Ramos (cell line): ENCODE data around the gene SYVN1.
"Not testable (repeated sequence)": the region's sequence is repeated elsewhere in the genome, so short reads cannot be mapped to it uniquely, and the experiment has no call there.

ENCODE experiments used
- in situ Hi-C: fragments of 300-500 bp; cut with MboI; formaldehyde crosslinking; loops from one replicate; pipeline ENCODE4 v1.14.3; 2022; ENCODE audit warnings: low sequenced_read_pairs; ENCODE audit not compliant: unreplicated experiment

The SYVN1 gene

GRCh38 chr11:65152122-65152521 is 17.8 kb upstream of the SYVN1 start:
- in situ Hi-C loops, result no loop called here

GRCh38 chr11:65151331-65151899 is 17.1 kb upstream of the SYVN1 start:
- in situ Hi-C loops, result no loop called here

GRCh38 chr11:65150509-65151299 is 16.4 kb upstream of the SYVN1 start:
- in situ Hi-C loops, result no loop called here

GRCh38 chr11:65150131-65150508 is 15.8 kb upstream of the SYVN1 start:
- in situ Hi-C loops, result not testable (repeated sequence)

- in situ Hi-C loops, result loop anchor here (25.0 kb wide), 1 partner anchor 911 kb away; the partner anchor contains the start of genes DNAJC4, FKBP2, NUDT22 and PPP1R14B
Measured at GRCh38 chr11:65148657-65149056, 14.3 kb upstream of the SYVN1 start.

GRCh38 chr11:65147352-65148075 is 13.2 kb upstream of the SYVN1 start:
- in situ Hi-C loops, result loop anchor here (25.0 kb wide), 1 partner anchor 910 kb away; the partner anchor contains the start of genes DNAJC4, FKBP2, NUDT22 and PPP1R14B

- in situ Hi-C loops, result loop anchor here (25.0 kb wide), 1 partner anchor 905 kb away; the partner anchor contains the start of genes DNAJC4, FKBP2, NUDT22 and PPP1R14B
Measured at GRCh38 chr11:65141896-65142494, 7.7 kb upstream of the SYVN1 start.

GRCh38 chr11:65136515-65137096 is 2.3 kb upstream of the SYVN1 start:
- in situ Hi-C loops, result loop anchor here (25.0 kb wide), 1 partner anchor 899 kb away; the partner anchor contains the start of genes DNAJC4, FKBP2, NUDT22 and PPP1R14B

GRCh38 chr11:65135633-65136145 is 1.4 kb upstream of the SYVN1 start:
- in situ Hi-C loops, result loop anchor here (25.0 kb wide), 1 partner anchor 898 kb away; the partner anchor contains the start of genes DNAJC4, FKBP2, NUDT22 and PPP1R14B

GRCh38 chr11:65134952-65135632 is 773 bp upstream of the SYVN1 start:
- in situ Hi-C loops, result loop anchor here (25.0 kb wide), 1 partner anchor 898 kb away; the partner anchor contains the start of genes DNAJC4, FKBP2, NUDT22 and PPP1R14B

GRCh38 chr11:65133724-65134123 is 595 bp downstream of the SYVN1 start:
- in situ Hi-C loops, result loop anchor here (25.0 kb wide), 1 partner anchor 896 kb away; the partner anchor contains the start of genes DNAJC4, FKBP2, NUDT22 and PPP1R14B

- in situ Hi-C loops, result loop anchor here (25.0 kb wide), 1 partner anchor 896 kb away; the partner anchor contains the start of genes DNAJC4, FKBP2, NUDT22 and PPP1R14B
Measured at GRCh38 chr11:65132988-65133700, 1.2 kb downstream of the SYVN1 start.

- in situ Hi-C loops, result loop anchor here (25.0 kb wide), 1 partner anchor 895 kb away; the partner anchor contains the start of genes DNAJC4, FKBP2, NUDT22 and PPP1R14B
Measured at GRCh38 chr11:65132238-65132987, 1.9 kb downstream of the SYVN1 start.

GRCh38 chr11:65131895-65132237 is 2.5 kb downstream of the SYVN1 start:
- in situ Hi-C loops, result loop anchor here (25.0 kb wide), 1 partner anchor 895 kb away; the partner anchor contains the start of genes DNAJC4, FKBP2, NUDT22 and PPP1R14B

GRCh38 chr11:65131417-65131776 is 2.9 kb downstream of the SYVN1 start:
- in situ Hi-C loops, result loop anchor here (25.0 kb wide), 1 partner anchor 894 kb away; the partner anchor contains the start of genes DNAJC4, FKBP2, NUDT22 and PPP1R14B

GRCh38 chr11:65130631-65131416 is 3.5 kb downstream of the SYVN1 start:
- in situ Hi-C loops, result loop anchor here (25.0 kb wide), 1 partner anchor 894 kb away; the partner anchor contains the start of genes DNAJC4, FKBP2, NUDT22 and PPP1R14B
